B cell (primary cell): ENCODE data around the gene SLC35E2B.
"Not testable (repeated sequence)": the region's sequence is repeated elsewhere in the genome, so short reads cannot be mapped to it uniquely, and the experiment has no call there.

ENCODE experiments used
- CTCF ChIP-seq: fragments of 200-600 bp; IDR thresholded peaks from one replicate; pipeline ENCODE4 v1.8.0; 2022; ENCODE audit warnings: antibody characterized with exemption, mild to moderate bottlenecking
- EZH2 ChIP-seq: IDR thresholded peaks from 2 replicates; pipeline ENCODE4 v1.6.1; 2012; ENCODE audit warnings: borderline replicate concordance, low read depth, mild to moderate bottlenecking, moderate library complexity, low read length; ENCODE audit not compliant: insufficient read depth, poor library complexity, severe bottlenecking

GRCh38 chr1:1715109-1715883, 22.7 kb upstream of the SLC35E2B start:
- not testable (repeated sequence) for TF ChIP-seq CTCF, EZH2
